Pancreas (tissue), 10 donors: Measurements from ENCODE around the gene BPI. TPM values are rescaled to one million over a fixed set of nuclear protein-coding genes. Genes with fewer than 3 reads are reported as not detected.
"Not testable (repeated sequence)": the region's sequence is repeated elsewhere in the genome, so short reads cannot be mapped to it uniquely, and the experiment has no call there.

Experiments
- ATAC-seq, 4 donors: fragments of 200-7000 bp; cut with Tn5 transposase; one replicate each; pipeline versions ENCODE4 v1.8.0 to v1.9.1; 2020; ENCODE audit warnings: mild to moderate bottlenecking in 4 of 4, moderate library complexity in 4 of 4
- DNase-seq, 6 donors: peaks; one replicate each; pipeline ENCODE4 v3.0.0-alpha.2; 2020
- FAIRE-seq: peaks from 2 replicates; lab custom pipeline; 2012; peaks lifted over from hg19 to GRCh38; lab: Jason Lieb, UNC
- H3K27ac ChIP-seq, 4 donors: fragments of 200-600 bp; sonication (generic); 1 replicate in 3 of 4; 2 replicates in 1 of 4; pipeline versions ENCODE4 v1.5.0 to v1.8.0; 2020
- H3K27me3 ChIP-seq, 4 donors: fragments of 200-600 bp; one replicate each; pipeline ENCODE4 v1.8.0; 2021
- H3K36me3 ChIP-seq, 3 donors: fragments of 200-600 bp; sonication (generic) in 1 of 3; one replicate each; pipeline versions ENCODE4 v1.5.0 to v1.8.0; 2020 to 2021
- H3K4me1 ChIP-seq, 3 donors: fragments of 200-600 bp; one replicate each; pipeline ENCODE4 v1.8.0; 2021
- H3K4me3 ChIP-seq, 4 donors: fragments of 200-600 bp; sonication (generic) in 2 of 4; one replicate each; pipeline versions ENCODE4 v1.5.0 to v1.8.0; 2020 to 2021
- H3K9me3 ChIP-seq, 4 donors: fragments of 200-600 bp; one replicate each; pipeline ENCODE4 v1.8.0; 2021
- CTCF ChIP-seq, 4 donors: fragments of 200-600 bp; sonication (generic) in 3 of 4; IDR thresholded peaks; one replicate each; pipeline versions ENCODE4 v1.5.0 to v1.8.0; 2021; ENCODE audit warnings: antibody characterized with exemption in 4 of 4
- WGBS, 2 donors: extraction: QIAGEN DNeasy Blood & Tissue Kit; methylation state at CpG; one replicate each; pipeline ENCODE4 v1.1.7; 2013; 5-methylcytosine and 5-hydroxymethylcytosine counted together
- intact Hi-C, 3 donors: fragments of 100-400 bp; cut with DNase I; formaldehyde crosslinking; loops; one replicate each; pipeline versions ENCODE4 v1.11.1 to v1.14.2; 2022
- polyA plus RNA-seq, 2 donors: library from polyadenylated mRNA; stranded (reverse); fragments of 200-250 nt; gene quantifications; one replicate each; pipeline ENCODE4 v1.2.3, GENCODE V29; 2013
- total RNA-seq, 6 donors: library from RNA; stranded (reverse); fragmentation: NEBNext Ultra II Directional in 4 of 6; extraction: Animal tissue kit (Norgen Biotek cat#: 25700) in 4 of 6; gene quantifications; one replicate each; pipeline versions ENCODE4 v1.2.1 to v1.2.4, GENCODE V29; 2021 to 2023
- donor health status: healthy with polysubstance abuse.
- donor health status: DM: no; HTN: no; CAD: no; lungs with moderate emphysema.
- donor health status: DM: no; HTN: no; CAD: no.
- donor health status: control.
- donor health status: control.
- donor health status: Bipolar disorder and iron deficiency.
- donor health status: DM: yes; HTN: yes; CAD: no.
- donor health status: DM: no; HTN: no; CAD: no.
- donor health status: DM: no; HTN: no; CAD: no.
- donor health status: DM: yes; HTN: yes; CAD: no.

The BPI gene
- total RNA-seq (under 1 TPM in 1 of 6 donors, not detected in 5; 0.66 TPM), polyA plus RNA-seq (not detected)

- FAIRE-seq (no peak), ATAC-seq (peak in 2 of 4 donors; percentile 72 to 73), DNase-seq (peak in 1 of 6 donors; percentile 35)
- intact Hi-C loops, result no loop called here
- Histone ChIP-seq H3K36me3 (no peaks in the 10 kb centered on the region), H3K27me3 (peaks cover 0 to 4% (median 0%) of the 10 kb centered on the region in 4 donors), H3K4me3 (no peak within 1 kb of the TSS), H3K4me1 (no peaks in the 10 kb centered on the region), H3K27ac (no peak within 1 kb of the TSS), H3K9me3 (no peaks in the 10 kb centered on the region)
- no peak for TF ChIP-seq CTCF (IDR thresholded peaks at IDR 0.05)
- WGBS, 2 donors, result 71 to 77% methylated on average over 21 of the region's 21 CpGs
Measured at GRCh38 chr20:38303908-38304379, at the start of gene BPI. Gene BPI (plus strand): TSS chr20:38304156. CDS start chr20:38304224, 68 bp downstream.

GRCh38 chr20:38254621-38255020 lies 49.3 kb upstream of the BPI start:
- 81 to 85% methylated on average over 4 of the region's 4 CpGs for WGBS, 2 donors
- H3K36me3 ChIP-seq, ATAC-seq, intact Hi-C loops, H3K27me3 ChIP-seq, H3K9me3 ChIP-seq, DNase-seq, H3K27ac ChIP-seq, H3K4me1 ChIP-seq, H3K4me3 ChIP-seq, FAIRE-seq: not testable (repeated sequence)

- intact Hi-C loops, result no loop called here
- no peak overlapping the region for H3K27ac ChIP-seq
- H3K36me3 ChIP-seq, result no peaks in the 10 kb centered on the region
- no peak overlapping the region for H3K4me3 ChIP-seq
- 73 to 86% methylated on average over 5 of the region's 5 CpGs for WGBS, 2 donors
- FAIRE-seq, result no peak
- peaks cover 0 to 10% (median 0%) of the 10 kb centered on the region in 4 donors for H3K27me3 ChIP-seq
- H3K9me3 ChIP-seq, result no peaks in the 10 kb centered on the region
- no peaks in the 10 kb centered on the region for H3K4me1 ChIP-seq
- no peak for TF ChIP-seq CTCF (IDR thresholded peaks at IDR 0.05)
- ATAC-seq, result peak in 1 of 4 donors; percentile 48
- DNase-seq, result no peak
Measured at GRCh38 chr20:38255393-38255792, 48.6 kb upstream of the BPI start.

GRCh38 chr20:38256021-38256420 lies 47.9 kb upstream of the BPI start:
- FAIRE-seq, result no peak
- no peak overlapping the region for H3K27ac ChIP-seq
- H3K4me1 ChIP-seq, result no peaks in the 10 kb centered on the region
- 68 to 69% methylated on average over 4 of the region's 4 CpGs for WGBS, 2 donors
- H3K27me3 ChIP-seq, result peaks cover 0 to 11% (median 0%) of the 10 kb centered on the region in 4 donors
- H3K36me3 ChIP-seq, result no peaks in the 10 kb centered on the region
- no peak overlapping the region for H3K4me3 ChIP-seq
- no peak for TF ChIP-seq CTCF (IDR thresholded peaks at IDR 0.05)
- no peaks in the 10 kb centered on the region for H3K9me3 ChIP-seq
- ATAC-seq, result no peak
- intact Hi-C loops, result no loop called here
- DNase-seq, result no peak

- ATAC-seq (no peak), FAIRE-seq (no peak), DNase-seq (no peak)
- H3K36me3 ChIP-seq, result no peaks in the 10 kb centered on the region
- H3K27me3 ChIP-seq, result peaks cover 0 to 11% (median 0%) of the 10 kb centered on the region in 4 donors
- no peaks in the 10 kb centered on the region for H3K4me1 ChIP-seq
- H3K4me3 ChIP-seq, result no peak overlapping the region
- no peak for TF ChIP-seq CTCF (IDR thresholded peaks at IDR 0.05)
- intact Hi-C loops, result no loop called here
- 55 to 59% methylated on average over 2 of the region's 2 CpGs for WGBS, 2 donors
- no peak overlapping the region for H3K27ac ChIP-seq
- no peaks in the 10 kb centered on the region for H3K9me3 ChIP-seq
Measured at GRCh38 chr20:38256966-38257365, 47.0 kb upstream of the BPI start.
